ENCODE measurements around the gene SLC7A7. TPM values are rescaled to one million over a fixed set of nuclear protein-coding genes. Genes with fewer than 3 reads are reported as not detected.

Gene SLC7A7
- total and polyA plus RNA-seq, 2 of the 13 experiments (the other 11 are each of a cell fraction or from before 2014, with no cell fraction given) = 0.13 to 0.63 TPM

DNA sequence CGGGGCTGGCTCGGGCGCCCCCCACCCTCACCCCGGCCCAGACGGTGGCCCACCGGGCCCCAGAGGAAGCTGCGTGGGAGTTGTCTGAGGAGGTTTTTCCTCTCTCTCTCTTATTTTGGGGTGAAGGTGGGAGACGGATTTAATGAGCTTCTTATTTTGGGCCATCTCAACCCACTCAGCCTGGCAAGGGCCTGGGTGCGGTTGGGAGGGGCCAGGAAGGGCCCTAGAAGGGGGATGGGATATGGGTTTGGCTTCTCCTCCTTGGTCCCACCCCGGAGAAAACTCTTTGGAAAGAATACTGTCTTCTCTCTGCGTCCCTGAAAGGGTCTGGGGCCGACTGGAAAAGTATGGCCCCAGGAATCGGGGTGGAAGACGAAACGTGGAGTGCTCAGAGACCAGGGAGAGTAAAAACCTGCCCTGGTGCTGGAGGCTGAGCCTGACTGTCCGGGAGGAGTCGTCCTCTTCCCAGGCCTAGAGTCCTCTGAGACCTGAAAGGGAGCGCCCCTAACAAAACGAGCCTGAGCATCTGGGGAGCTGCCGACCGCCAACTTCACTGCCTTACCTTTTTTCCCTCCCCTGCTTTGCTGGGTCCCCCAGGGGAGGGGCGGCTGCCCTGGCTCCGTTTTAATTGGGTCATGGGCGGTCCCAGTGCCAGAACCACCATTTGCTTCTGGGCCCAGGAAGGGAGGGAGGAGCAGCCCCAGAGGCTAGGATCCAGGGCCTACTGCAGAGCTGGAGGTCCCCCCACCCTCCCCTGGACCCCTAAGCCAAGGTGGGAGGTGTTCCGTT lies 22.7 kb upstream of the SLC7A7 start:
- POLR2A ChIA-PET = interaction anchor here (1.1 to 3.7 kb wide), 17 partner anchors 8 to 1433 kb away, joined by 3 to 27 read pairs (median 7); partner anchors contain the start of genes DAD1, LRP10, OXA1L and PRMT5
- intact Hi-C loops (cut with micrococcal nuclease; ENCODE audit: unreplicated experiment) (loop anchor here (2.0 kb wide), 1 partner anchor 15 kb away; no protein-coding TSS in a partner anchor), in situ Hi-C loops (cut with HindIII; ENCODE audit: extremely low pct_ligation_motif_present, low pct_unique_long_range_greater_than_20kb) (no loop called here)
- Histone ChIP-seq H4K20me1 (ENCODE audit: insufficient read depth, low read length) (no peaks in the 10 kb centered on the region), H2AFZ (ENCODE audit: low read length) (no peak overlapping the region), H3K36me3 (replicated peaks in 1 of 2; ENCODE audit: control insufficient read depth in 1 of 2, insufficient read depth in 2 of 2, low read length in 2 of 2) (peaks cover 9 to 14% of the 10 kb centered on the region in 2 experiments), H3K27ac (ENCODE audit: extremely low read length, insufficient read depth, low read length) (no peak overlapping the region), H3K4me2 (ENCODE audit: low read depth, low read length) (peak overlapping the region; percentile 79), H3K4me1 (ENCODE audit: insufficient read depth, low read length) (peaks cover 41% of the 10 kb centered on the region), H3K27me3 (ENCODE audit: control insufficient read depth in 1 of 2, insufficient read depth in 2 of 2, low read length in 2 of 2) (no peaks in the 10 kb centered on the region), H3K9me3 (ENCODE audit: low read length) (no peaks in the 10 kb centered on the region), H3K79me2 (ENCODE audit: insufficient read depth, low read length) (no peaks in the 10 kb centered on the region), H3K9ac (ENCODE audit: insufficient read depth, low read depth, low read length) (peak overlapping the region; percentile 73), H3K4me3 (replicated peaks in 1 of 3; ENCODE audit: insufficient read depth in 1 of 3, low read depth in 2 of 3, low read length in 3 of 3) (peak overlapping the region; percentile 55 to 71 (median 57); a peak in 4 of 6 replicates)
- 83% methylated on average over 25 of the region's 25 CpGs for WGBS (ENCODE audit: low lambda C conversion rate)
- FAIRE-seq (no peak), ATAC-seq (peak; percentile 1), DNase-seq (ENCODE audit: low spot score) (no peak)
- CTCF ChIA-PET (ENCODE audit: low intra/inter-chr PET ratio, low total read pairs) = interaction anchor here (2.4 to 2.6 kb wide), 2 partner anchors 15 to 281 kb away, joined by 10 read pairs; no protein-coding TSS in a partner anchor
- TSS peak; percentile 33 for BruUV-seq (replicated peaks)
- peak; percentile 16; the same call in 1 of the 2 replicates for TF ChIP-seq RBAK (CRISPR knock-in tag; IDR thresholded peaks at IDR 0.05)
- 0 out of 2 replicates have a peak, but pooled peaks have one; percentile 2 for TF ChIP-seq ZBTB38 (CRISPR knock-in tag; IDR thresholded peaks at IDR 0.05)
- peak; percentile 2; the same call in 1 of the 2 replicates for TF ChIP-seq ZNF879 (CRISPR knock-in tag; IDR thresholded peaks at IDR 0.05)
- 0 out of 2 replicates have a peak, but pooled peaks have one; percentile 20 for TF ChIP-seq ISX (CRISPR knock-in tag; conservative IDR thresholded peaks at IDR 0.05)
- 0 out of 2 replicates have a peak, but pooled peaks have one; percentile 4 for TF ChIP-seq ZNF605 (CRISPR knock-in tag; IDR thresholded peaks at IDR 0.05)
- TF ChIP-seq ZNF788 (CRISPR knock-in tag; IDR thresholded peaks at IDR 0.05; ENCODE audit: borderline replicate concordance) = 0 out of 2 replicates have a peak, but pooled peaks have one; percentile 21
- peak; percentile 48 for TF ChIP-seq RBM39 (IDR thresholded peaks at IDR 0.05; ENCODE audit: low read depth, low read length, poor library complexity, severe bottlenecking)
- TF ChIP-seq, protein P1, sequence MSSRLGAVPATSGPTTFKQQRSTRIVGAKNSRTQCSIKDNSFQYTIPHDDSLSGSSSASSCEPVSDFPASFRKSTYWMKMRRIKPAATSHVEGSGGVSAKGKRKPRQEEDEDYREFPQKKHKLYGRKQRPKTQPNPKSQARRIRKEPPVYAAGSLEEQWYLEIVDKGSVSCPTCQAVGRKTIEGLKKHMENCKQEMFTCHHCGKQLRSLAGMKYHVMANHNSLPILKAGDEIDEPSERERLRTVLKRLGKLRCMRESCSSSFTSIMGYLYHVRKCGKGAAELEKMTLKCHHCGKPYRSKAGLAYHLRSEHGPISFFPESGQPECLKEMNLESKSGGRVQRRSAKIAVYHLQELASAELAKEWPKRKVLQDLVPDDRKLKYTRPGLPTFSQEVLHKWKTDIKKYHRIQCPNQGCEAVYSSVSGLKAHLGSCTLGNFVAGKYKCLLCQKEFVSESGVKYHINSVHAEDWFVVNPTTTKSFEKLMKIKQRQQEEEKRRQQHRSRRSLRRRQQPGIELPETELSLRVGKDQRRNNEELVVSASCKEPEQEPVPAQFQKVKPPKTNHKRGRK (CRISPR knock-in tag; IDR thresholded peaks at IDR 0.05) = 0 out of 2 replicates have a peak, but pooled peaks have one; percentile 43
- peak; percentile 1 for TF ChIP-seq AGO1 (IDR thresholded peaks at IDR 0.05; ENCODE audit: low read depth, low read length, poor library complexity, severe bottlenecking)
- no peak for TF ChIP-seq ZFAT (CRISPR knock-in tag; conservative IDR thresholded peaks at IDR 0.05)
- TF ChIP-seq SMARCE1 (IDR thresholded peaks at IDR 0.05; ENCODE audit: borderline replicate concordance) = no peak
- TF ChIP-seq, protein P2, sequence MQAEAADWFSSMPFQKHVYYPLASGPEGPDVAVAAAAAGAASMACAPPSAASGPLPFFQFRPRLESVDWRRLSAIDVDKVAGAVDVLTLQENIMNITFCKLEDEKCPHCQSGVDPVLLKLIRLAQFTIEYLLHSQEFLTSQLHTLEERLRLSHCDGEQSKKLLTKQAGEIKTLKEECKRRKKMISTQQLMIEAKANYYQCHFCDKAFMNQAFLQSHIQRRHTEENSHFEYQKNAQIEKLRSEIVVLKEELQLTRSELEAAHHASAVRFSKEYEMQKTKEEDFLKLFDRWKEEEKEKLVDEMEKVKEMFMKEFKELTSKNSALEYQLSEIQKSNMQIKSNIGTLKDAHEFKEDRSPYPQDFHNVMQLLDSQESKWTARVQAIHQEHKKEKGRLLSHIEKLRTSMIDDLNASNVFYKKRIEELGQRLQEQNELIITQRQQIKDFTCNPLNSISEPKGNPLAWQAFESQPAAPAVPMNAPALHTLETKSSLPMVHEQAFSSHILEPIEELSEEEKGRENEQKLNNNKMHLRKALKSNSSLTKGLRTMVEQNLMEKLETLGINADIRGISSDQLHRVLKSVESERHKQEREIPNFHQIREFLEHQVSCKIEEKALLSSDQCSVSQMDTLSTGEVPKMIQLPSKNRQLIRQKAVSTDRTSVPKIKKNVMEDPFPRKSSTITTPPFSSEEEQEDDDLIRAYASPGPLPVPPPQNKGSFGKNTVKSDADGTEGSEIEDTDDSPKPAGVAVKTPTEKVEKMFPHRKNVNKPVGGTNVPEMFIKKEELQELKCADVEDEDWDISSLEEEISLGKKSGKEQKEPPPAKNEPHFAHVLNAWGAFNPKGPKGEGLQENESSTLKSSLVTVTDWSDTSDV (CRISPR knock-in tag; IDR thresholded peaks at IDR 0.05) = 0 out of 2 replicates have a peak, but pooled peaks have one; percentile 14
- TF ChIP-seq ZFP90 (CRISPR knock-in tag; IDR thresholded peaks at IDR 0.05; ENCODE audit: borderline replicate concordance) = peak; percentile 72; the same call in 1 of the 2 replicates

Data from HepG2 (cell line).